IPS DF 19.7 (cell line): Measurements from ENCODE around the gene TNFSF10.

Experiments used
- DNase-seq: peaks from one replicate; pipeline ENCODE4 v3.0.0-alpha.2; 2013; ENCODE audit warnings: low read depth, low spot score

The TNFSF10 gene

GRCh38 chr3:172517859-172518466 lies 5.3 kb downstream of the TNFSF10 start:
- DNase-seq = no peak

GRCh38 chr3:172516318-172517214 lies 6.7 kb downstream of the TNFSF10 start:
- DNase-seq = no peak

GRCh38 chr3:172515130-172515918 lies 7.9 kb downstream of the TNFSF10 start:
- DNase-seq = no peak

- DNase-seq = no peak
Observed at GRCh38 chr3:172514678-172515077, 8.6 kb downstream of the TNFSF10 start.

GRCh38 chr3:172513488-172513887 lies 9.7 kb downstream of the TNFSF10 start:
- DNase-seq = no peak

- DNase-seq = no peak
Observed at GRCh38 chr3:172511783-172512762, 11.2 kb downstream of the TNFSF10 start.

GRCh38 chr3:172506094-172506493 lies 17.1 kb downstream of the TNFSF10 start:
- DNase-seq = no peak

GRCh38 chr3:172501540-172501939 lies 21.7 kb downstream of the TNFSF10 start:
- no peak for DNase-seq

- DNase-seq = peak; percentile 20
Observed at GRCh38 chr3:172490198-172490669, 33.0 kb downstream of the TNFSF10 start.

GRCh38 chr3:172478116-172478515 lies 45.1 kb downstream of the TNFSF10 start:
- DNase-seq = no peak

GRCh38 chr3:172476347-172476746 lies 46.9 kb downstream of the TNFSF10 start:
- DNase-seq = no peak

- no peak for DNase-seq
Observed at GRCh38 chr3:172475703-172476102, 47.5 kb downstream of the TNFSF10 start.

GRCh38 chr3:172471903-172472302 lies 51.3 kb downstream of the TNFSF10 start:
- no peak for DNase-seq

- DNase-seq = no peak
Observed at GRCh38 chr3:172470588-172470987, 52.6 kb downstream of the TNFSF10 start.

- no peak for DNase-seq
Observed at GRCh38 chr3:172467170-172467824, 55.9 kb downstream of the TNFSF10 start.

GRCh38 chr3:172466553-172467130 lies 56.6 kb downstream of the TNFSF10 start:
- DNase-seq = no peak

- DNase-seq = no peak
Observed at GRCh38 chr3:172465281-172465680, 57.9 kb downstream of the TNFSF10 start.

- no peak for DNase-seq
Observed at GRCh38 chr3:172464306-172464705, 58.9 kb downstream of the TNFSF10 start.

GRCh38 chr3:172461530-172462138 lies 61.6 kb downstream of the TNFSF10 start:
- DNase-seq = no peak

- DNase-seq = no peak
Observed at GRCh38 chr3:172456404-172456803, 66.8 kb downstream of the TNFSF10 start.
